Neural progenitor cell (in vitro differentiated cells): ENCODE measurements around the gene AP1M1. TPM values are rescaled to one million over a fixed set of nuclear protein-coding genes. Genes with fewer than 3 reads are reported as not detected.

Experiments
- DNase-seq: peaks from one replicate; pipeline ENCODE4 v3.0.0-alpha.2; 2016; ENCODE audit warnings: low spot score
- H2AFZ ChIP-seq: fragments of 200-600 bp; sonication (generic); replicated peaks from 2 replicates; pipeline ENCODE4 v1.6.1; 2016; ENCODE audit warnings: antibody characterized with exemption
- H3F3A ChIP-seq: fragments of 200-600 bp; sonication (generic); 2 replicates; pipeline ENCODE4 v1.6.1; 2016; ENCODE audit warnings: antibody characterized with exemption, low read depth
- H3K27ac ChIP-seq: fragments of 200-600 bp; sonication (generic); 2 replicates; pipeline ENCODE4 v1.5.1; 2016; ENCODE audit warnings: mild to moderate bottlenecking
- H3K27me3 ChIP-seq: fragments of 200-600 bp; sonication (generic); 2 replicates; pipeline ENCODE4 v1.6.1; 2016; ENCODE audit warnings: mild to moderate bottlenecking, moderate library complexity
- H3K36me3 ChIP-seq: fragments of 200-600 bp; sonication (generic); 2 replicates; pipeline ENCODE4 v1.5.1; 2016
- H3K4me1 ChIP-seq: fragments of 200-600 bp; sonication (generic); 2 replicates; pipeline ENCODE4 v1.6.1; 2016; ENCODE audit warnings: mixed run types
- H3K4me2 ChIP-seq: fragments of 200-600 bp; sonication (generic); 2 replicates; pipeline ENCODE4 v1.6.1; 2016
- H3K4me3 ChIP-seq: fragments of 200-600 bp; sonication (generic); 2 replicates; pipeline ENCODE4 v1.5.1; 2016
- H3K79me2 ChIP-seq: fragments of 200-600 bp; sonication (generic); 2 replicates; pipeline ENCODE4 v1.6.1; 2016; ENCODE audit warnings: low read depth
- H3K9ac ChIP-seq: fragments of 200-600 bp; sonication (generic); 2 replicates; pipeline ENCODE4 v1.6.1; 2016
- H3K9me3 ChIP-seq: fragments of 200-600 bp; sonication (generic); 2 replicates; pipeline ENCODE4 v1.5.1; 2016; ENCODE audit warnings: low read depth
- H4K20me1 ChIP-seq: fragments of 200-600 bp; sonication (generic); 2 replicates; pipeline ENCODE4 v1.6.1; 2016; ENCODE audit warnings: low read depth
- H3K27ac Mint-ChIP-seq: 3 replicates; pipeline ENCODE4 v1.8.0; 2021; ENCODE audit warnings: mixed read lengths
- H3K27me3 Mint-ChIP-seq: 2 replicates; pipeline ENCODE4 v1.8.0; 2022; ENCODE audit warnings: low read depth, mild to moderate bottlenecking, inconsistent platforms, moderate library complexity, mixed read lengths; ENCODE audit not compliant: insufficient read depth
- H3K36me3 Mint-ChIP-seq: 3 replicates; pipeline ENCODE4 v1.8.0; 2021; ENCODE audit warnings: mixed read lengths
- H3K4me1 Mint-ChIP-seq: 3 replicates; pipeline ENCODE4 v1.8.0; 2021; ENCODE audit warnings: mixed read lengths
- H3K4me3 Mint-ChIP-seq: 3 replicates; pipeline ENCODE4 v1.8.0; 2021; ENCODE audit warnings: mild to moderate bottlenecking, moderate library complexity, mixed read lengths
- H3K9me3 Mint-ChIP-seq: 3 replicates; pipeline ENCODE4 v1.8.0; 2020; ENCODE audit warnings: mixed read lengths
- EZH2 ChIP-seq: fragments of 200-600 bp; sonication (generic); IDR thresholded peaks from 2 replicates; pipeline ENCODE4 v1.6.1; 2017; ENCODE audit warnings: antibody characterized with exemption, mild to moderate bottlenecking, moderate library complexity
- EZH2phosphoT487 ChIP-seq: fragments of 200-600 bp; sonication (generic); IDR thresholded peaks from 2 replicates; pipeline ENCODE4 v1.6.1; 2017; ENCODE audit warnings: antibody characterized with exemption
- total RNA-seq: library from RNA; depleted of rRNA; stranded (reverse); fragments of >200 nt; gene quantifications from 2 replicates; pipeline ENCODE4 v1.2.3, GENCODE V29; 2015; ENCODE audit warnings: low replicate concordance
- TF ChIP-seq, protein P1 (sequence below): fragments of 200-600 bp; sonication (generic); IDR thresholded peaks from 2 replicates; pipeline ENCODE4 v1.5.1; 2017; ENCODE audit warnings: antibody characterized with exemption, mild to moderate bottlenecking

Gene AP1M1
- total RNA-seq, 1 donor from 2014 or later, result 26.5 TPM

DNA sequence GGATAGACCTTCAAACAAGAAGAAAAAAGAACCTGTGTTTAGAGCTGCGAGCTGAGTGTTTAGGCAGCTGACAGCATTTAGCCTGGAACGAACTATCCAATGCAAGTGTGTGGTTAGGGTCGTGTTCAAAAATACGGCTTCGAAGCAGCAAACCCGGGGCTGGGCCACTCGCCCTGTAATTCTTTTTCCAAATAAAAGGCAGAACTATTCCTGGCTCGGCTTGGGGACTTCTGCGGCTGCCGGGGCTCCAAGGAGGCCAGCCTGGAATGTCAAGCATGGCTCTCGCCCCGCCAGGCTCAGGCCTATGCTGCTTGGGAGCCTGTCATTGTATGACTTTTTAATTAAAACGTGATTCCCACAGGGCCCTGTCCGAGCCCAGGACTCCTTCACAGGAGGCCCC, 75.2 kb downstream of the AP1M1 start:
- Histone ChIP-seq H3K9me3 (no peaks in the 10 kb centered on the region), H3K79me2 (no peaks in the 10 kb centered on the region), H4K20me1 (no peaks in the 10 kb centered on the region), H3F3A (no peaks in the 10 kb centered on the region), H3K4me3 (no peak overlapping the region), H3K27me3 (no peaks in the 10 kb centered on the region), H3K36me3 (no peaks in the 10 kb centered on the region), H3K4me2 (no peak overlapping the region), H2AFZ (peak overlapping the region; percentile 8), H3K27ac (no peak overlapping the region), H3K4me1 (no peaks in the 10 kb centered on the region), H3K9ac (no peak overlapping the region)
- TF ChIP-seq EZH2phosphoT487 (no peak), EZH2 (no peak)
- TF ChIP-seq, protein P1, sequence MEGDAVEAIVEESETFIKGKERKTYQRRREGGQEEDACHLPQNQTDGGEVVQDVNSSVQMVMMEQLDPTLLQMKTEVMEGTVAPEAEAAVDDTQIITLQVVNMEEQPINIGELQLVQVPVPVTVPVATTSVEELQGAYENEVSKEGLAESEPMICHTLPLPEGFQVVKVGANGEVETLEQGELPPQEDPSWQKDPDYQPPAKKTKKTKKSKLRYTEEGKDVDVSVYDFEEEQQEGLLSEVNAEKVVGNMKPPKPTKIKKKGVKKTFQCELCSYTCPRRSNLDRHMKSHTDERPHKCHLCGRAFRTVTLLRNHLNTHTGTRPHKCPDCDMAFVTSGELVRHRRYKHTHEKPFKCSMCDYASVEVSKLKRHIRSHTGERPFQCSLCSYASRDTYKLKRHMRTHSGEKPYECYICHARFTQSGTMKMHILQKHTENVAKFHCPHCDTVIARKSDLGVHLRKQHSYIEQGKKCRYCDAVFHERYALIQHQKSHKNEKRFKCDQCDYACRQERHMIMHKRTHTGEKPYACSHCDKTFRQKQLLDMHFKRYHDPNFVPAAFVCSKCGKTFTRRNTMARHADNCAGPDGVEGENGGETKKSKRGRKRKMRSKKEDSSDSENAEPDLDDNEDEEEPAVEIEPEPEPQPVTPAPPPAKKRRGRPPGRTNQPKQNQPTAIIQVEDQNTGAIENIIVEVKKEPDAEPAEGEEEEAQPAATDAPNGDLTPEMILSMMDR, result no peak
- H3K36me3 Mint-ChIP-seq, result no peaks in the 10 kb centered on the region
- H3K4me3 Mint-ChIP-seq, result peak overlapping the region; percentile 62
- H3K4me1 Mint-ChIP-seq, result peaks cover 14% of the 10 kb centered on the region
- H3K9me3 Mint-ChIP-seq, result no peaks in the 10 kb centered on the region
- H3K27ac Mint-ChIP-seq, result peak overlapping the region; percentile 99
- peaks cover 4% of the 10 kb centered on the region for H3K27me3 Mint-ChIP-seq
- DNase-seq, result peak; percentile 54

DNA sequence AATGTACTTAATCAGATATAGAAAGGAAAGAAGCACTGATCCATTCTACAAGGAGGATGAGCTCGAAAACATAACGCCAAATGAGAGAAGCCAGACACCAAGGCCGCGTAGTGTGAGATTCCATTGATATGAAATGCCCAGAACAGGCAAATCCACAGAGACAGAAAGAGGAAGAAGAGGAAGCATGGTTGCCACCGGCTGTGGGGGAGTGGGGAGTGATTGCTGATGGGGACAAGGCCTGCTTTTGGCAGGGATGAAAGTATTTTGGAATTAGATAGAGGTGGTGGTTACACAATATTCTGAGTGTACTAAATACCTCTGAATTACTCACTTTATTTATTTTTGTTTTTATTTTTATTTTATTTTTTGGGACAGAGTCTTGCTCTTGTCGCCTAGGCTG, 76.7 kb downstream of the AP1M1 start:
- no peak overlapping the region for H3K27ac ChIP-seq
- no peak overlapping the region for H3K4me2 ChIP-seq
- H3K9ac ChIP-seq, result no peak overlapping the region
- H4K20me1 ChIP-seq, result no peaks in the 10 kb centered on the region
- no peaks in the 10 kb centered on the region for H3K4me1 ChIP-seq
- H3K4me3 ChIP-seq, result no peak overlapping the region
- no peak overlapping the region for H3K4me3 Mint-ChIP-seq
- no peaks in the 10 kb centered on the region for H3F3A ChIP-seq
- DNase-seq, result no peak
- H2AFZ ChIP-seq, result no peak overlapping the region
- H3K27ac Mint-ChIP-seq, result no peak overlapping the region
- no peaks in the 10 kb centered on the region for H3K27me3 ChIP-seq
- H3K79me2 ChIP-seq, result no peaks in the 10 kb centered on the region
- TF ChIP-seq, protein P1, result no peak
- TF ChIP-seq EZH2phosphoT487 (no peak), EZH2 (no peak)
- H3K9me3 Mint-ChIP-seq, result no peaks in the 10 kb centered on the region
- H3K36me3 ChIP-seq, result no peaks in the 10 kb centered on the region
- H3K27me3 Mint-ChIP-seq, result peaks cover 4% of the 10 kb centered on the region
- H3K36me3 Mint-ChIP-seq, result no peaks in the 10 kb centered on the region
- no peaks in the 10 kb centered on the region for H3K9me3 ChIP-seq
- peaks cover 17% of the 10 kb centered on the region for H3K4me1 Mint-ChIP-seq

DNA sequence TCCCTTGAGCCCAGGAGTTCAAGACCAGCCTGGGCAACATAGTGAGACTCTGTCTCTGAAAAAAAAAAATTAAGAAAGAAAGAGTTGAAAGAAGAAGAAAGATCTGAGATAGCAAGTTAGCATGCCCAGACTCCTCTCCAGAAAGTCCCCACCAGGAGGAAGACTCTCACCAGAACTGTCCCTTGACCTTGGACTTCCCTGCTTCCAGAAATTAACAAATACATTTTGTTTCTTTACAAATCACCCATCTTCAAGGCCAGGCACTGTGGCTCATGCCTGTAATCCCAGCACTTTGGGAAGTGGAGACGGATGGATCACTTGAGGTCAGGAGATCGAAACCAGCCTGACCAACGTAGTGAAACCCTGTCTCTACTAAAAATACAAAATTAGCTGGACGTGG, 82.6 kb downstream of the AP1M1 start:
- no peaks in the 10 kb centered on the region for H3F3A ChIP-seq
- H3K4me1 ChIP-seq, result no peaks in the 10 kb centered on the region
- Mint-ChIP-seq H3K9me3 (no peaks in the 10 kb centered on the region), H3K36me3 (no peaks in the 10 kb centered on the region), H3K4me1 (peaks cover 21% of the 10 kb centered on the region), H3K27me3 (peaks cover 5% of the 10 kb centered on the region), H3K27ac (peak overlapping the region; percentile 39), H3K4me3 (no peak overlapping the region)
- no peak for TF ChIP-seq EZH2
- TF ChIP-seq, protein P1, result no peak
- no peak for TF ChIP-seq EZH2phosphoT487
- no peaks in the 10 kb centered on the region for H3K36me3 ChIP-seq
- H3K9ac ChIP-seq, result no peak overlapping the region
- no peak for DNase-seq
- H3K4me3 ChIP-seq, result no peak overlapping the region
- H4K20me1 ChIP-seq, result no peaks in the 10 kb centered on the region
- no peaks in the 10 kb centered on the region for H3K27me3 ChIP-seq
- H2AFZ ChIP-seq, result no peak overlapping the region
- no peaks in the 10 kb centered on the region for H3K79me2 ChIP-seq
- H3K9me3 ChIP-seq, result no peaks in the 10 kb centered on the region
- H3K27ac ChIP-seq, result no peak overlapping the region
- H3K4me2 ChIP-seq, result no peak overlapping the region

DNA sequence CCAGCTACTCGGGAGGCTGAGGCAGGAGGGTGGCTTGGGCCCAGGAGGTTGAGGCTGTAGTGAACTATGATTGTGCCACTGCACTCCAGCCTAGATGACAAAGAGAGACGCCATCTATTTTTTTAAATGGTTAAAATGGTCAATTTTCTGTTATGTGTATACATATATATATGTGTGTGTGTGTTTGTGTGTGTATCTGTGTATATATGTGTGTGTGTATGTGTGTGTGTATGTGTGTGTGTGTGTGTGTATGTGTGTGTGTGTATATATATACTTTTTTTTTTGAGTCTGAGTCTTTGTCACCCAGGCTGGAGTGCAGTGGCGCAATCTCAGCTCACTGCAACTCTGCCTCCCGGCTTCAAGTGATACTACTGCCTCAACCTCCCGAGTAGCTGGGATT, 84.0 kb downstream of the AP1M1 start:
- Histone ChIP-seq H3K9me3 (no peaks in the 10 kb centered on the region), H3K4me2 (no peak overlapping the region), H3K9ac (no peak overlapping the region), H4K20me1 (no peaks in the 10 kb centered on the region), H2AFZ (no peak overlapping the region), H3F3A (no peaks in the 10 kb centered on the region), H3K79me2 (no peaks in the 10 kb centered on the region), H3K4me1 (peaks cover 8% of the 10 kb centered on the region), H3K27ac (no peak overlapping the region), H3K36me3 (no peaks in the 10 kb centered on the region), H3K4me3 (no peak overlapping the region), H3K27me3 (no peaks in the 10 kb centered on the region)
- H3K27ac Mint-ChIP-seq, result no peak overlapping the region
- H3K9me3 Mint-ChIP-seq, result no peaks in the 10 kb centered on the region
- no peak for DNase-seq
- H3K27me3 Mint-ChIP-seq, result peaks cover 4% of the 10 kb centered on the region
- H3K36me3 Mint-ChIP-seq, result no peaks in the 10 kb centered on the region
- H3K4me1 Mint-ChIP-seq, result peaks cover 29% of the 10 kb centered on the region
- TF ChIP-seq, protein P1, result no peak
- TF ChIP-seq EZH2, result no peak
- no peak for TF ChIP-seq EZH2phosphoT487
- no peak overlapping the region for H3K4me3 Mint-ChIP-seq
